HG03575 (cell line): ENCODE results near the gene PERM1.

Source experiments
- ATAC-seq: cut with Tn5 transposase; IDR thresholded peaks from one replicate; pipeline ENCODE4 v1.9.1; 2021; ENCODE audit not compliant: unreplicated experiment, insufficient number of reproducible peaks, low FRiP score; ENCODE audit errors: extremely low read depth

Gene PERM1

GRCh38 chr1:929712-930632, 51.9 kb downstream of the PERM1 start:
- no peak for ATAC-seq

GRCh38 chr1:928825-929661, 52.9 kb downstream of the PERM1 start:
- ATAC-seq: no peak

GRCh38 chr1:927748-928147, 54.1 kb downstream of the PERM1 start:
- no peak for ATAC-seq

- no peak for ATAC-seq
Observed at GRCh38 chr1:927234-927633, 54.7 kb downstream of the PERM1 start.

GRCh38 chr1:925561-926421, 56.1 kb downstream of the PERM1 start:
- no peak for ATAC-seq
